ENCODE data around the gene FNDC8.
"Not testable (repeated sequence)": the region's sequence is repeated elsewhere in the genome, so short reads cannot be mapped to it uniquely, and the experiment has no call there.

FNDC8 gene

DNA sequence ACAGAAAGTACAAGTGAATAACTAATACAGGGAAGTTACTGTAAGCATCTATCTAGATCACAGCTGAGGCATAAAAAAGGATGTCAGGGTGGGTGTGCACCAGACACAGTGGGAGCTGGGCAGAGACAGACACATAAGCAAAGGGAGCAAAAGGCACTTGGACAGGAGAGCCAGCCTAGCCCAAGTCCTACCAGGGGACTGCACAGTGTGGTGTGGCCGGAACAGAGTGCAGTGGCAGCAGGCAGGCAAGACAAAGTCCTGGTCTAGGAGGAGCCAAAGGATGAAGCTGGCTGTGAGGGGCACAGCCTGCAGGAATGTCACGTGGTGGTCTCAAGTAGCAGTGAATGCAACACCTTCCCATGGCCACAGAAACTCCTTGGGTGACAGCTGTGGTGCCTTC lies 23.6 kb upstream of the FNDC8 start:
- no peak for DNase-seq

GRCh38 chr17:35099908-35100307 lies 21.5 kb upstream of the FNDC8 start:
- DNase-seq, result no peak

GRCh38 chr17:35101036-35101435 lies 20.4 kb upstream of the FNDC8 start:
- DNase-seq, result no peak

- DNase-seq, result no peak
These were observed 19.7 kb upstream of the FNDC8 start for GRCh38 chr17:35101725-35102124.

DNA sequence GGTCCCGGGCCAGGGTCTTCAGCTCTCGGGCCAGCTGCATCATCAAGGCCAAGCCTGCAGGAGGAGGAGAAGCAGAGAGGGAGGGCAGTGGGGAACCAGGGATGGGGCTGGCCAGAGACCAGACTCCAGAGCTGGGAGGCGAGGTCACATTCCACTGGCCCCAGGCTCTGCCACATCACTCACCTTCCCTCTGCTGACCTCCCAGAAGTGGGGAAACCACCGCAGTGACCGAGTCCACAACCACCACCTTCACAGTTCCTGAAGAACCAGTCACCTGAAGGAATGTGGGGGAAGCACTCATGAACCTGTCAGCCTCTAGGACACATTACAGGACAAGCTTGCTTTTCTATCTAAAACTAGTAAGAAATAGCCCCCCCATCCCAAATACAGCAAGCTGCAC lies 18.1 kb upstream of the FNDC8 start:
- DNase-seq, result no peak

- DNase-seq, result no peak
These were observed 16.5 kb upstream of the FNDC8 start for GRCh38 chr17:35104844-35105450.

DNA sequence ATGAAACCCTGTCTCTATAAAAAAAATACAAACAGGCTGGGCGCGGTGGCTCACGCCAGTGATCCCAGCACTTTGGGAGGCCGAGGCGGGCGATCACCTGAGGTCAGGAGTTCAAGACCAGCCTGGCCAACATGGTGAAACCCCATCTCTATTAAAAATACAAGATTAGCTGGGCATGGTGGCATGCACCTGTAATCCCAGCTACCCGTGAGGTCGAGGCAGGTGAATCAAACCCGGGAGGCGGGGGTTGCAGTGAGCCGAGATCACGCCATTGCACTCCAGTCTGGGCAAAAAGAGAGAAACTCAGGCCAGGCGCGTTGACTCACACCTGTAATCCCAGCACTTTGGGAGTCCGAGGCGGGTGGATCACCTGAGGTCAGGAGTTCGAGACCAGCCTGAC lies 10.6 kb upstream of the FNDC8 start:
- not testable (repeated sequence) for DNase-seq

DNA sequence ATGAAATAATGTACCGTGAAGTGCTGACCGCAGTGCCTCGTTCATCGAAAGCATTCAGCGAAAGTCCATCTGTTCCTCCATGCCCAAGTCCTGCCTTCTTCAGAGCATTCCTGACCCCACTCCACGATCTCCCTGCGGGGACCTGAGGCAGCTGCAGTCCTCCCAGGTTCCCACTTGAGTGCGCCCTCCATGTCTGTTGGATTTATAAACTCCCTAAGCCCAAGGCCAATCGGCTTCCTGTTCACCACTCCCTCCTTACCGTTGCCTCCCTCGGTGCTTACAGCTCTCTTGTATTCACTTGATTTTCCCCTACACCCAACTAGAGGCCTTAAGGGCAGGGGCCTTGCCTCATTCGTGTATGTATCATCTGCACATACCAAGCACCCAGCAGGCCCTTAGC lies 4.6 kb upstream of the FNDC8 start:
- no peak for DNase-seq

- DNase-seq, result no peak
These were observed 3.4 kb upstream of the FNDC8 start for GRCh38 chr17:35117984-35118383.

DNA sequence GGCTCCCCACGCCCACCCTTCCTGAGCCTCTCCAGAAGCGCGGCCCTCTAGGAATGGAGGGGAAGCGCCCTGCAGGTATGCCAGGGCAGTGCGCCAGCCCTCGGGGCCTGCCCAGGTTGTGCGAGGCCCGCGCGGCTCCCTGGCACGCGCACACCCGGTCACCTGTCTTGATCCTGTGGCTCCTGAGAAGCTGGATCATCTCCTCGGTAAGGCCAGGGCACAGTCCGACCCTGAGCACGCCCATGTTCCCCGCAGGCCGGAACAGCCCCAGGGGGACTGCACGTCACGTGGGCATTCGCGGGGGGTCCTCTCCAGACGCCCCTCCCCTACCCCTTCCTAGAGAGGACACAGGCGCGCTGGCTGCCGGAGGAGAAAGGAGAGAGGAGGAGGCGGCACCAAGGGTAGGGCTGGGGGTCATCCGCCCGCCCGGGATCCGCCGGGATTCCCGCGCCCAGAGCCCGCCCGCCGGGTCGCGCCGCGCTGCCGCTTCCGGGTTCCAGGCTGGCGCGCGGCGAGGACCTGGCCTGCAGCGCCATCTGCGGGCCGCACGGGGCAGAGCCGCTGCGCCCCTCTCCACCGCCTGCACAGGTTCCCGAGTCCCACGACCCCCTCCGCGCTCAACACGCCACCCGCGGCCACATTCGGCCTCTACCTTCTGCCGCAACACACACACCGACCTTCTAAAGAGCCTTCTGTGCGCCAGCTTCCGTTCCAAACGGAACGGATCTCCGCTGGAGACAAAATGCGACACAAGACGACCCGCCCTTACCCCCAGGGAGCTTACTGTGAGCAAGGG lies 1.8 kb upstream of the FNDC8 start, which contains the start of gene RAD51D:
Gene RAD51D (minus strand): TSS at position 491 of the 796 bp plus-strand sequence. CDS start 247 bp downstream, at position 244.
- peak; percentile 88 for DNase-seq

DNA sequence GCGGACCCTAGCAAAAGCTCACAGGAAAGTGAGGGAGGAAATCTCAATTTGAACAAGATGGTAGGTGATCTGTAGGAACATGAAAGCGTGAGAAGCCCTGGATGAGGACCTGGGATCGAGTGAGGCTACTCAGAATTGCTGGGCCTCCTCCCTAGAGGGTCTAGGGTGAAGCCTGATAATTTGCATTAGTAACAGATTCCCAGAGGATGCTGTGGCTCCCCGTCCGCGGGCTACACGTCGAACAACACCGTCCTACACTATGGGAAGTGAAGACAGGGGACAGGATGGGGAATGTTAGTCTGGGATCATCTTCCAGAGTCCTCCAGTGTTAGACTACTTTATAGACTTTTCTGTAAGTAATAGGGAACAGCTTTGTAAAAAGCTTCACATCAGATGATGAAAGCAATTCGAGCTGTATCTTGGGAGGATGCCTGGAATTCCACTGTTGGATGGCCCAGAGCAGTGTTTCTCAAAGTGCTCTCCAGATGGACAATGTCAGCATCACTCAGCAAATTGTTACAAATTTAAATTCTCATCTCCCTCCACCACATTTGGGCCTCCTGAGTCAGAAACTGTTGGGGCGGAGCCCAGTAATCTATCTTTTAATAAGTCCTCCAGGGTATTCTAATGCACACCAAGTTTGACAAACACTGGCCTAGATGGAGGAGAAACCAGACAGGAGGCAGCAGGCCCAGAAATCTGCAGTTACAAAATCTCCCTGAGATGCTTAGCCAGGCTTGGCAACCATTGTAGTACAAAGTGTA lies 6.5 kb downstream of the FNDC8 start:
- no peak for DNase-seq

GRCh38 chr17:35129154-35129972 lies 7.9 kb downstream of the FNDC8 start:
- no peak for DNase-seq

DNA sequence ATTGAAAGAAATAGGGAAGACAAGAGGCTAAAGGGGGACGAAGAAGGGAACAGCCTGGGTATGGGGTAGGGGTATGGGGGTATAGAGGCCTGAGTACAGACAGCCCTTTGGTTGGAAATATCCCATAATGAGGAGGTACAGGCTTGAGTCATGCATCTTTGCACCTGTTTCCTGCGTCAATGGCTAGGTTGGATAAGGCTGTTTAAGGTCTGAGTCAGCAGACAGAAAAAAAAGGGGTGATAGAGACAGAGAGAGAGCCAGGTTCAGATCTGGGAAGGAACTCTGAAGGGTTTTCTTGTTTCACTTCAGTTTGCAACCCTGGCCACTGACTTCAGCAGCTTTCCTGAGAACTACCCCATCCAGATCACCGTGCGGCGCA lies 8.5 kb downstream of the FNDC8 start:
- DNase-seq, result no peak

DNA sequence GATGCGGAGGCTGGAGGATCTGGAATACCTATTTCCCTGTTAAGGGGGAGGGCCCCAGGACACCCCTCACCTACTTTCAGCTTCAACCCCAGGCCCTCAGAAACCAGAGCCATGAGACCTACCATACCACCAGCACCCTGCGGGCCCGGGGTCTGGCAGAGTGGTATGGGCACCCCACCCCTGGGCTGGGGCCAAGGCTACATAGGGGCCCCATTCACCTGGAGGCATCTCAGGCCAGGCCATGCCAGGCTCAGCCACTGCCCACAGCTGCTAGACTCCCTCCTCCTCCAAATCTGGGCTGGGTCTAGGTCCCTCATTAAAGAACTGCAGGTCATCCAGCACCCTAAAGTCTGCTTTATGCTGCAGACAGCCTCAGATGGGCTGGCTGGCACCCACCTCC lies 9.0 kb downstream of the FNDC8 start:
- DNase-seq, result no peak

DNA sequence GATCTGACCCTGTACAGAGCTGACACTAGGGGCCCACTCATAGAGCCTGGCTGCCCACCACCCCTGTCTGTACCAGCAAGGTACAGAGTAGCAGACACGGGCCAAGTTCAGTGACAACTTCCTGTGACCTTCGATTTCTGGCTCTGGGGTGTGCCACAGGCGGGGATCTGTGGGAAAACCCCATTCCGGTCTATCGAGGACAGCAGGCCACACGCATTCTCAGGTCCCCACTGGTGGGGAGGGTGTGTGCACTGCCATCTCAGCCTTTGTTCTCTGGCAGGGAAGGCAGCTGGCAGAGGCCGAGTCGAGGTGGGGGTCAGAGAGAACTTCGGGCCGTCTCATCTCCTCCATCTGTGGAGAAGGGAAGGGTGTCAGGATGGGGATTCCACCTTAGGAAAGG lies 10.7 kb downstream of the FNDC8 start:
- no peak for DNase-seq

- DNase-seq, result no peak
These were observed 11.6 kb downstream of the FNDC8 start for GRCh38 chr17:35132816-35133550.

DNA sequence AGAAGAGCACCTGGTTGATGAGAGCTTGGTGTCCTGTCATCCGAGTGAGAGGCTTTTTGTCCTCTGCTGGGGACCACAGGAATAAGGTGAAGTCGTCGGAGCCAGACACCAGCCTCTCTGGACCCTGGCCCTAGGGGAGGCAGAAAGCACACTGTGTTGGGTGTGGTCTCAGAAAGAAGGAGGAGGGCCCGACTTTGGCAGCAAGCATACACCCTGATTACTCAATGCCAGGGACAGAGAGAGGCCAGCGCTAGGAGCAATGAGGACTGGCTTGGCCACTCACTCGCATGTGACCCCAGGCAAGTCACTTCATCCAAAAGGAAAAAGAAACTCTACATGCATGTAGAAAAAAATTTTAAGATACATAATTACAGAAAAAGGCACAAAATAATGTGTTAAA lies 13.9 kb downstream of the FNDC8 start:
- no peak for DNase-seq

GRCh38 chr17:35138218-35138617 lies 16.8 kb downstream of the FNDC8 start:
- no peak for DNase-seq

DNA sequence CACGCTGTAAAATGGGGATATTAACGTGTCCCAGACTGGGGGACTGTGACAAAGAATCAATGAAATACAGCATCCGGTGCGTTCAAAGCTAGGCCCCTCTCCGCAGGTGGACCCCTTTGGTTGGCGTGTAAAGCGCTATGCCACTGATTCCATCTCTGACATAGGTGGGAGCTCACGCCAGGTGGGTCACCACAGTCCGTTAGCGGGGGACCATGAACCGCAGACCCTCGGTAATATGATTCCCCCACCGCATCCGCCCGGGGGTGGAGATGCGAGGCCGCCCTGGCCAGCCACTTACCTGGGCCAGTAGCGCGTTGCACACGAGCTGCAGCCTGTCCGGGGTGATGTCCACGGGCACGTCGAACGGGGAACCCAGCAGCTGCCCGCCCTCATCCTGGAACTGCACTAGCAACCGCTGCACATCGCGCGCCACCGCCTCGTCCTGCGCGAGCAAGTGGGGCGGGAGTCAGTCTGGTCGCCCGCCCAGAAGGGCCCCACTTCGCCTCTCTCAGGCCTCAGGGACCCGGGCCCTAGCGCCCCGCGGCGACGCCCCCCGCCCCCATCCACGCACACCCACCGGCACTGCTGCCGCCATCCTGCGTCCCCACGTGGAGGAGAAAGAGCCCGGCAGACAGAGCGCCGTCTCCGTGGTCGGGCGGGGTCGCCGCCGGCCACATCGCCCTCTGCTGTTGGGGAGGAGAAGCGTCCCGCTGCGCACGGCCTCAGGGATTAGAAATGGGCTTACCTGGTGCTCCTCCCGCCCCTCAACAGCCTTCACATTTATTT lies 20.5 kb downstream of the FNDC8 start, which contains the start of gene NLE1:
Gene NLE1 (minus strand): TSS at position 623 of the 786 bp plus-strand sequence. CDS start 28 bp downstream, at position 595.
- peak; percentile 94 for DNase-seq

GRCh38 chr17:35142467-35142796 lies 21.0 kb downstream of the FNDC8 start:
- no peak for DNase-seq

DNA sequence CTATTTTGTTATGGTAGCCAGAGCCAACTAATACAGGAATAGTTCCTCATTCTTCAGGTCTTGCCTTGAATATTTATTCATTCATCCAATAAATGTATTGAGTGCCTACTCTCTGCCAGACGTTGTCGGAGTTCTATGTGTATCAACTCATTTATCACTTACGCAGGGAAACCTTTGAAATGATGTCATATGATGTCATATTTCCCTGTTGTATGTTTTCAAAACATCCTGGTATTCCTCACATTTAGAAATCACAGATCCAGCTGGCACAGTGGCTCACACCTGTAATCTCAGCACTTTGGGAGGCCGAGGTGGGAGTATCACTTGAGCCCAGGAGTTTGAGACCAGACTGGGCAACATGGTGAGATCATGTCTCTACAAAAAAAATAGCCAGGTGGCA lies 23.4 kb downstream of the FNDC8 start:
- DNase-seq, result no peak

All from activated T-cell treated with anti-CD3 and anti-CD28 coated beads, Interleukin-2, amount 50 U/mL, for 1 hour (primary cell).